Activated naive CD8-positive, alpha-beta T cell treated with anti-CD3 and anti-CD28 coated beads for 36 hours (primary cell): Measurements from ENCODE around the gene NEU3. TPM values are rescaled to one million over a fixed set of nuclear protein-coding genes. Genes with fewer than 3 reads are reported as not detected.

ENCODE experiments used
- DNase-seq: peaks from one replicate; pipeline ENCODE4 v3.0.0; 2021
- H3K27ac Mint-ChIP-seq: one replicate; pipeline ENCODE4 v1.8.0; 2022; ENCODE audit warnings: mild to moderate bottlenecking, moderate library complexity, mixed read lengths
- H3K27me3 Mint-ChIP-seq: one replicate; pipeline ENCODE4 v1.8.0; 2022; ENCODE audit warnings: mild to moderate bottlenecking, mixed read lengths
- H3K36me3 Mint-ChIP-seq: one replicate; pipeline ENCODE4 v1.8.0; 2021; ENCODE audit warnings: mild to moderate bottlenecking, mixed read lengths
- H3K4me1 Mint-ChIP-seq: one replicate; pipeline ENCODE4 v1.8.0; 2021; ENCODE audit warnings: mixed read lengths
- H3K4me3 Mint-ChIP-seq: one replicate; pipeline ENCODE4 v1.8.0; 2022; ENCODE audit warnings: mild to moderate bottlenecking, moderate library complexity, mixed read lengths
- H3K9me3 Mint-ChIP-seq: one replicate; pipeline ENCODE4 v1.8.0; 2022; ENCODE audit warnings: mixed read lengths
- total RNA-seq, 2 experiments: library from RNA; stranded (reverse); gene quantifications; one replicate each; pipeline ENCODE4 v1.2.3, GENCODE V29; 2021

The NEU3 gene
- total RNA-seq, 2 experiments from 2014 or later: 13.0 to 13.1 TPM

- H3K9me3 Mint-ChIP-seq: peaks cover 12% of the 10 kb centered on the region
- no peaks in the 10 kb centered on the region for H3K4me1 Mint-ChIP-seq
- no peak overlapping the region for H3K27ac Mint-ChIP-seq
- H3K36me3 Mint-ChIP-seq: peaks cover 7% of the 10 kb centered on the region
- no peaks in the 10 kb centered on the region for H3K27me3 Mint-ChIP-seq
- H3K4me3 Mint-ChIP-seq: no peak overlapping the region
- no peak for DNase-seq
Measured at GRCh38 chr11:75051043-75051442, 62.3 kb downstream of the NEU3 start.

- Mint-ChIP-seq H3K27ac (no peak overlapping the region), H3K27me3 (no peaks in the 10 kb centered on the region), H3K4me3 (no peak overlapping the region), H3K36me3 (peaks cover 7% of the 10 kb centered on the region), H3K9me3 (peaks cover 12% of the 10 kb centered on the region), H3K4me1 (no peaks in the 10 kb centered on the region)
- DNase-seq: no peak
Measured at GRCh38 chr11:75052457-75052856, 63.7 kb downstream of the NEU3 start.

GRCh38 chr11:75055511-75055910, 66.8 kb downstream of the NEU3 start:
- DNase-seq: no peak
- Mint-ChIP-seq H3K36me3 (peaks cover 7% of the 10 kb centered on the region), H3K4me1 (no peaks in the 10 kb centered on the region), H3K27me3 (peaks cover 3% of the 10 kb centered on the region), H3K4me3 (no peak overlapping the region), H3K27ac (no peak overlapping the region), H3K9me3 (peaks cover 12% of the 10 kb centered on the region)

- DNase-seq: no peak
- Mint-ChIP-seq H3K27ac (no peak overlapping the region), H3K9me3 (peaks cover 12% of the 10 kb centered on the region), H3K36me3 (peaks cover 7% of the 10 kb centered on the region), H3K4me1 (no peaks in the 10 kb centered on the region), H3K4me3 (no peak overlapping the region), H3K27me3 (peaks cover 3% of the 10 kb centered on the region)
Measured at GRCh38 chr11:75056814-75057213, 68.1 kb downstream of the NEU3 start.

GRCh38 chr11:75059299-75059698, 70.6 kb downstream of the NEU3 start:
- no peak overlapping the region for H3K27ac Mint-ChIP-seq
- H3K9me3 Mint-ChIP-seq: no peaks in the 10 kb centered on the region
- DNase-seq: no peak
- H3K36me3 Mint-ChIP-seq: no peaks in the 10 kb centered on the region
- peaks cover 8% of the 10 kb centered on the region for H3K27me3 Mint-ChIP-seq
- no peaks in the 10 kb centered on the region for H3K4me1 Mint-ChIP-seq
- no peak overlapping the region for H3K4me3 Mint-ChIP-seq

GRCh38 chr11:75063741-75064314, 75.1 kb downstream of the NEU3 start:
- Mint-ChIP-seq H3K4me3 (no peak overlapping the region), H3K27me3 (peaks cover 12% of the 10 kb centered on the region), H3K9me3 (peaks cover 4% of the 10 kb centered on the region), H3K4me1 (no peaks in the 10 kb centered on the region), H3K36me3 (no peaks in the 10 kb centered on the region), H3K27ac (no peak overlapping the region)
- no peak for DNase-seq

GRCh38 chr11:75066061-75066460, 77.3 kb downstream of the NEU3 start:
- Mint-ChIP-seq H3K4me1 (no peaks in the 10 kb centered on the region), H3K27me3 (peaks cover 17% of the 10 kb centered on the region), H3K27ac (no peak overlapping the region), H3K36me3 (no peaks in the 10 kb centered on the region), H3K4me3 (no peak overlapping the region), H3K9me3 (peaks cover 4% of the 10 kb centered on the region)
- DNase-seq: no peak

Other genes starting within 250 kb of the NEU3 start
- 10 to 100 TPM; 12.4 to 13.3 TPM for gene RNF169, start 240.1 kb upstream of the NEU3 start, total RNA-seq
- gene XRRA1, start 39.8 kb upstream of the NEU3 start, total RNA-seq: 10 to 100 TPM; 23.7 to 25.2 TPM
- gene SPCS2, start 39.7 kb upstream of the NEU3 start, total RNA-seq: 100 to 1,000 TPM; 137 to 139 TPM
- not detected for gene OR2AT4, start 107.9 kb downstream of the NEU3 start, total RNA-seq
- not detected for gene SLCO2B1, start 162.2 kb downstream of the NEU3 start, total RNA-seq